GM12873 (cell line): ENCODE data around the gene ACAA1.

Experiments used
- CTCF ChIP-seq: IDR thresholded peaks from 2 replicates; pipeline ENCODE4 v1.5.1; 2012; ENCODE audit warnings: low read depth, mild to moderate bottlenecking, moderate library complexity, low read length, control low read depth; ENCODE audit not compliant: insufficient read depth; ENCODE audit errors: missing control alignments

The ACAA1 gene

GRCh38 chr3:38128303-38128655 lies 8.6 kb downstream of the ACAA1 start:
- no peak for TF ChIP-seq CTCF

DNA sequence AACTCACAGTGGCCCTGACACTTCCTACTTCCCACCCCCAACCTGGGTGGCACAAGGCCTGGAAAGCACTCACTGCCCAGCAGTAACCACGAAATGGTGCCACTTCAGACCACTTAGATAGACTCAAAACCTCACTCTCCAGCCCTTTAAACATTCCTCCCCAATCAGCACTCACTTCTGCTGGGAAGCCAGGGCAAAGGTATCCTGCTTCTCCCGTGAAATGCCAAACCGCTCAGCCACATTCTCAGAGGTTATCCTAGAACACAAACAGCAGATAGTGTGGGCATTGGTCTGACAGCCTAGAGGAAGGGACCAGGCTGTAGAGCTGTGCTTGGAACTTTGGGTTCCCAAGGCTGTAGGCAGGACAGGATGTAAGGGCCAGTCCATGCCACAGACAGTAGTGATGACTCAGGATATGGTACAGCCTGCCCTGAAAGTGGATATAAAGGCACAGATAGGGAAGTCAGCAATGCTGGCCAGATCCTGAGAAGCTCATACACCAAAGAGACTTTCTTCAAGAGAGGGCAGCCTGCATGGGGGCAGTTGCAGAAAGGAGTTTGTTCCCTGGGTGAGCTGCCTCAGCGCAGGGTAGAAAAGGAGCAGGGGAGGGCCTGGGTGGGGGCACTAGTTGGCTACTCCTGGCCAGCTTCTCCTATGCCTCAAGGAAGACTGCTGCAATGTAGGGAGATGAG lies 9.2 kb downstream of the ACAA1 start:
- TF ChIP-seq CTCF = no peak

DNA sequence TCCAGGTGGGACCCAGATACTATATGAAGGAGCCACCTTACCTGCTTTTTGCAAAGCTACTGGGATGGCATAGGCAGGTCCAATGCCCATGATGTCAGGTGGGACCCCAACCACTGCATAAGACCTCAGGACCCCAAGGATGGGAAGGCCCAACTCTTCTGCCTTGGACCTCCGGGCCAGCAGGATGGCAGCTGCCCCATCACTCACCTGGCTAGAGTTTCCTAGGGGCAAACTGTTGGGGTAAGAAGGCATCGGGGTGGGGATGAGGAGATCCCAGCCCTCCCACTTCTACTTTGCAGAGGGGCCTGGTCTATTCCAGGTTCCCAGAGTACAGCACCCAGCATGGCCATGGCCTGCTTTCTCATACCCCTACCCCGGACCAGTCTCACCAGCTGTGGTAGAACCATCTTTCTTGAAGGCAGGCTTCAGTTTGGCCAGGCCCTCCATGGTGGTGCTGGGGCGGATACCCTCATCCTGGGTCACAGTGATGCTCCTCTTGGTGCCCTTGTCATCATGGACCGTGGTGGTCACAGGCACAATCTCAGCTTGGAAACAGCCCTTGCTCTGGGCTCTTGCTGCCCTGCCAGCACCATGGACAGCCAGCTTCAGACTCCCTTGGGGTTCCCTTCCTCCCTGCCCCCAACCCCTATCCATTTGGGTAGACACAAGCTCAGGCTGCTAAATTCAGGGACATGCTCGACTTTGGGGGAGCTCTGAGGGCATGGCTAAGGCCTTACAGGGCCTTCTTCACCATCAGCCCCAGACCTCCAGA lies 10.6 kb downstream of the ACAA1 start:
- TF ChIP-seq CTCF = no peak

GRCh38 chr3:38125305-38126120 lies 11.4 kb downstream of the ACAA1 start:
- no peak for TF ChIP-seq CTCF

- no peak for TF ChIP-seq CTCF
Observed at GRCh38 chr3:38124324-38125122, 12.4 kb downstream of the ACAA1 start.

DNA sequence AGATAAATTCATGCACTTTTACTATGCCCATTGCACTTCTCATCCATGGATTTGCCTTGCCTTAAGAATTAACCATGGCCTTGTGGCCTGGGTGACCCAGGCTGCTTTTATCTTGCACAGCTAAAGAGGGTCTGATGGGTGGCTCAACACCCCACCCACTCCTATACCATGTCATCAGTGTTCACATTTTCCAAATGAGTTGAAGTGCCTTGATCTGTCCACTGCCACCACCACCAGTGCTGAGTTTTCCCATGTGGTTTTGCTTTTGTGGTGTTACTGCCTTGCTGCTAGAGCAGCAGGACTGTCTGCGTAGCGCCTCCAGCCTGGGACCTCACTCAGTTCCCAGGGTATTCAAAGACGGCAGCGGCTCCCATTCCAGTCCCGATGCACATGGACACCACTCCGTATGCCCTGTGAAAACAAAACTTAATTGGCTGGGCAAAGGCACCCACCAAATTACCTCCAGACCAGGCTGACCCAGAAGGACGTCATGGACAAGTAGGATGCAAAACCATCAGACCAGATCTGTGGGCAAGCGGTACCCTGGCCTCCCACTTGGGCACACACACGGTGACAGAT lies 14.1 kb downstream of the ACAA1 start:
- TF ChIP-seq CTCF = no peak
